ENCODE results near the gene RALY.
"Not testable (repeated sequence)": the region's sequence is repeated elsewhere in the genome, so short reads cannot be mapped to it uniquely, and the experiment has no call there.

RALY gene

DNA sequence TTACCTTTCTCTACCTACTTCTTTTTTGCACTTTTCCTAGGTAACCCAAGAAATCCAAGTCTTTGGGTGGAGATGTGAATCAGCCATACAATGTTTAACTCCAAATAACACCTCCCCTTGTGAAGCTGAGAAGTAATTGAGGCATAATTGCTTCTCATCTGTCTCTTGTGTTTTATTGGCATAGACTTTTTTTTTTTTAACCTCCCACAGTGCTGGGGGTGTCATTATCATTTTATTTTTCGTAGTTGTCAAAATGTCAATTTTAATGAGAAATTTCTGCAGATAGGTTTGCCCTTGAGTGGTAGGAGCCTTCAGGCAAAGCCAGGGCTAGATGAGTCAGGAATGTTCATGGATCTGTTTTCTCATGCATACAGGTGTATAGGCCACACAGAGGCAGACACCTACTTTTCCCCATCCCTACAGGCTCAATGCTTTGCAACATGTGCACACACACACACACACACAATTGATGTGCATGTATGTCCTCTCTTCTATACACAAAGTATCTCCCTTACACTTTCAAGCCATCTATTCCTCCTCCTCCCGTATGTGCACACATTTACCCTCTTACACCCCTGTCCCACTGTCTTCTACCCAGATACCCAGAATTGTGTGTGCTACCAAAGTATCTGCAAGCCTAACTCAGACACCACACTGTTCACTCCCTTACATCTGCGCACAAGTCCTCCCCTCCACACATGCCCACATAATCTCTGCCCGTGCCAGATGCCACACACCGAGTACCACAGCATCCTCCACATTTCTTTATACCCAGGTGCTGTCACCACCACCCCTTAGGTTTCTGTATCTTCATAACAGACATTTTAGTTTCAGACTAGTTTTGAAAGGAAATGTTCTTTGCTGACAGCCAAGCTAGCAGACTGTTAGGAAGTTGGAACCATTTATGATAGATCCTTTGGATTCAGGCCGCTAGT is 22.0 kb downstream of the RALY start:
- DNase-seq (ENCODE audit: low read depth in 1 of 2, low spot score in 1 of 2), result no peak

DNA sequence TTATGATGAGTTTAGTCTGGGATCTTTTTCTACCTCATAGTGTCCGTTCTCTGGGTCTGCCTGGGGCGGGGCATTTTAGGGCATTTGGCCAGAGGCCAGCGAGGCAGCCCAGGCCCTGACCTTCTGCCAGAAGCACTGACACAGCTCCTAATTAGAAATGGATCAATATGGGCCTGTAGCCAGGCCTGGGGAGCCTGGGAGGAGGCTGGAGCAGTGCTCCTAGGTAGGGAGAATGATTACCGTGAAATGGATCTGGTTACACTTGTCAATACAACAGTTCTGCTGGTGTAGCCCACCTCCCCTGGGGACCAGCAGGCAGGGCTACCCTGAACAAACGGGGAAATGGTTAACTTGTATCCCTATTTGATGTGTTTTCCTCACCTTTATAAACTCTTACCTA is 23.0 kb downstream of the RALY start:
- DNase-seq (ENCODE audit: low read depth in 1 of 2, low spot score in 1 of 2), result no peak

DNA sequence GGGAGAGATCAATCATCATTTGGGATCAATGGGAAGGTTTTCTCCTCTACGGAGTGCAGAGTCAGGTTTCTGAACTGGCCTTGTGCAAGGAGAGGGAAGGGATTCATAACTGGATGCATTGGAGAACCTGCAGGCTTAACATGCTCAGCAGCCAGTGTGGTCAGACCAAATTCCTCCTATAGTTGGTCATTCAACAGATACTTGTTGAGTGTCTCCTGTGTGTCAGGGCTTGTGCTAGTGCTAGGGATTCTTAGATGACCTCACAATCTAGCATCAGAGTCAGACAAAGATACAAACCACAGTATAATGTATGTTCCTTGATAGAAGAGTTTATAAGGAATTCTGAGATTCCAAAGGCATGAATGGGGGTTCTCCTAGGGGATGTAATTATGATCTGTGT is 23.9 kb downstream of the RALY start:
- no peak for DNase-seq (ENCODE audit: low read depth in 1 of 2, low spot score in 1 of 2)

DNA sequence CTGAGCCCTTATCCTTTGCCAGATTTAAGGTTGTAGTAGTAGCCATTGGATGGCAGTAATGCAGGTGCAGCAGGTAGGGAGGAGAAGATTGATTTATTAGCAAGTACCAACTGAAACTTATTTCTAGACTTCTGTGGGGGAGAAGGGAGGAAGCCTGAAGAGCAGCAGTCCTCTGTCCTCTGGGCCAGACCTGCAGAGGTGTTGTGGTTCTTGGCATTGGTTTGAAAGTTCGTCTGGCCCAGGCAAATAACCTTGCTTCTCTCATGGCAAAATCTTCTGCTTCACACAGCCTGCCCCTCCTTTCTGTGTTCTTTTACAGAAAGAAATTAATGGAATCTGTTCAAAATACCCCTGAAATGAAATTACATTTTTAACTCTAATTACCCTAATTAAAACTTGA is 24.5 kb downstream of the RALY start:
- DNase-seq (ENCODE audit: low read depth in 1 of 2, low spot score in 1 of 2), result no peak

DNA sequence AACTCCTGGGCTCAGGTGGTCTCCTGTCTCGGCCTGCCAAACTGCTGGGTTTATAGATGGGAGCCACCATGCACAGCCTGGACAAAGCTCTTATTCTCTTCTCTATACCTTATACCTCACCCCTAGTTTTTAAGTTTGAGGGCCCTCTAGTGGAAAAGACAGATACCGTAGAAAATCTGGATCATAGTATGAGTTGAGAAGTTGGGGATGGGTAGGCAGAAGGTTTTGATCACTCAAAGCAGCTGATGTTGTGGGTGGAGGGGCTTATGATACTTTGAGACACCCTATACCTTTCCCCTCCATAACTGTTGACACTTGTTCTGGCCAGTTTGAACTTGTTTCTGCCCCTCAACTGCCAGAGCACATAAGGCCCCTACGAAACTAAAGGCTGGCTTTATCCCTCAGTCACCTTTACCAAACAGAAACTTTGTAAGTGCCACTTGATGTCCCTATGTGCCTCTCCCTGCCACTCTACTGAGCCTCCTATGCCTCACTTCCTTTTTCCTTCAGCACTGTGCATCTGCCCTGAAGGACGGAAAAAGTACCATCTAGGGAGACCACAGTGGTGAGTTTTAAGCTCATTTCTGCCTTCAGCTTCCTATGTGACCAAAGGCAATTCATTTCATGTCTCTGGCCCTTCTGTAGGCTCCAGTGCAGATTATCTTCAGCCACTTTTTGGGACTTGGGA is 28.6 kb downstream of the RALY start:
- DNase-seq (ENCODE audit: low read depth in 1 of 2, low spot score in 1 of 2), result no peak

DNA sequence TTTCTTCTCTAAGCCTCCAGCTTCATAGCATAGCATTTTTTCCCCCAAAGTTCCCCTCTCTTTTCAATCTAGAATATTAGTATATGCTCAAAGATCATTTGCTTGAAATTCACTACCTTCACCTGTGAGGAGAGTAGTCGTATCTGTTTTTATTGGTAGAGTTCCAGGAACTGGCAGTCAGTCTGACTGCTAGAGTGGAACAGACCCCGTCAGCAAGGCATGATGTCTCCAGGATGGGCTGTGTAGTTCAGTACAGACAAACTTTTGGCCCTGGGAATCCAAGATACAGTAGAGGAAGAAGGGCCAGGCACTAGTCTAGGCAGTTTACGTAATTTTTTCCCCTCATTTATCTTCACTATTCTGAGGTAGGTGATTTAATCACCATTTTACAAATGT is 29.1 kb downstream of the RALY start:
- DNase-seq (ENCODE audit: low read depth in 1 of 2, low spot score in 1 of 2), result no peak

DNA sequence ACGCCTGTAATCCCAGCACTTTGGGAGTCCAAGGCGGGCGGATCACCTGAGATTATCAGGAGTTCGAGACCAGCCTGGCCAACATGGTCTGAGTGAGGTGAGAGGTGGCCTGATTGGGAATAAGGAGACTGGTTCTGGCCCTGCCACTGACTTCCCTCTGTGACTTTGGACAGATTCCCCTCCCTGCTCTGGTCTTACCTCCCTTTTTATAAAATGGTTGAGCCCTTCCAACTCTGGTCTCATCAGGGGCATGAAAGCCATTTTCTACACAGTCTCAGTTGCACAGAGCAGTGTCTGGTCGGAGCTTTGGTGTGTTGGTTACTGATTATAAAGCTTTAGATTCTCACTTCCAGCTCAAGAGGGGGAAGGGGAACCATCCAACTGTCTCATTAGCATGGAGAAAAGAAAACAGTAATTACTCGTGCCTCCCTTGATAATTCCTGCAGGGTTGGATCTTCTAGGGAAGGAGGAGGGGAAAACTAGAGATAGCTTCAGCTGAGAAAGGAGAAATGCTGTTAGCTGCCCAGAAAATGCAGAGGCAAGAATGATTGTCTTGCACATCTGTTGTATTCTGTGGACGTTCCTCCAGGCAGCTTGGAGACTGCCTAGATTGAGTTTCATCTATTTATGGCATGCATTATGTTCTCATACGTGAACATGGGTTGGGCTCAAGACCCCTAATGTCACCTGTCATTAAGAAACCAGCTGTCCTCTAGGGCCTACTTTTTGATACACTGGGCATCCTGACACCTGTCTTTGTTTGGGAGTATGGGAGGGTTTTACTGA is 30.4 kb downstream of the RALY start:
- DNase-seq (ENCODE audit: low read depth in 1 of 2, low spot score in 1 of 2), result no peak

DNA sequence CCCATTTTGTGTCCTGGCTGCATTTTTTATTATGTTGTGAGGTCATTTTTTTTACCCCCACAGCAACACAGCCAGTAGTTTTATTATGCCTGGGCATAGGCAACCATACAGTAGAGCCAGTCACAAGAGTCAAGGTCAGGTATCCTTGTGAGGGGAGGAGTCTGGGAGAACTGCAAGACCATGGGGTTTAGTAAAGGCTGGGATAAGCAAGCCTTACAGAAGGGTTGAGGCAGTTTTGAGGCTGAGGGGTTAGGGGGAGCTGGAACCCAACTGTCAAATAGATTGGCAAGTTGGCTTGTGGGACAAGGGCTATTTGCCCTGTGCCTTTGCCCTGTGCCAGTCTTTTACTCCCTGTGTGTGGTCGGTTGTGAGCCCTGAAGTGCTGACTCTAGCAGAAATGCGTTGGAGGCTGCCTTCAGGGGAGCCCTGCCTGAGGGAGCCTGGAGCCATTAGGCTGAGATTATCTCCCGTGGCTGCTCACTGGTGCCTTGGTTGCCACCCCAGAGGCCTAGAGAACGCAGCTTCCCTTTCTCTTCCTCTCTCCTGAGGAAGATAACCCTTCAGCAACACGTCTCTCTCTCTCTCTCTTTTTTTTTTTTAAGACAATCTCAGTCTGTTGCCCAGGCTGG is 31.1 kb downstream of the RALY start:
- DNase-seq (ENCODE audit: low read depth in 1 of 2, low spot score in 1 of 2), result no peak

DNA sequence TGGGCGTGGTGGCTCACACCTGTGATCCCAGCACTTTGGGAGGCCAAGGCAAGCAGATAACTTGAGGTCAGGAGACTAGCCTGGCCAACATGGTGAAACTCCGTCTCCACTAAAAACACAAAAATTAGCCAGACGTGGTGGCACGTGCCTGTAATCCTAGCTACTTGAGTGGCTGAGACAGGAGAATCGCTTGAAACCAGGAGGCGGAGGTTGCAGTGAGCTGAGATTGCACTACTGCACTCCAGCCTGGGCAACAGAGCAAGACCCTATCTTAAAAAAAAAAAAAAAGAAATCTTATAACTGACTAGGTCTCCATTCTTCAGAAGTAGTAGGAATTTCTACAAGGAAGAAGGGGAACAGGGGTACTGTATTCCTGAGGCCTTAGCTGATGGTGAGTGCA is 34.3 kb downstream of the RALY start:
- not testable (repeated sequence) for DNase-seq (ENCODE audit: low read depth in 1 of 2, low spot score in 1 of 2)

DNA sequence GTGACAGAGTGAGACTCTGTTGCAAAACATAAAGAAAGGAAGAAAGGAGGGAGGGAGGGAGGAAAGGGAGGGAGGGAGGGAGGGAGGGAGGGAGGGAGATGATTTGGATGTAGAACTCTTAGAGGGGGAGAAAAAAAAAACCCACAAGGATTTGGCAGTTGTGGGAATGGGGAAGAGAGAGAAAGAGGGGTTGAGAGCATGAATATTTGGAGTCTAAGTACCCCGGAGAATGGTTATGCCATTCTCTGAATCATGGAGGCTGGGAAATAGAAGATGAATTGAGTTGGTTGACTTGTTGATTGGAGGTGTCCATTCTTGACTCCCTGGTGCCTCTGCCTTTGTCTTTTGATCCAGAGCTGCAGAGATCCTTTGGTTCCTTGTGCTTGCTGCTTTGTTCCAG is 35.7 kb downstream of the RALY start:
- no peak for DNase-seq (ENCODE audit: low read depth in 1 of 2, low spot score in 1 of 2)

DNA sequence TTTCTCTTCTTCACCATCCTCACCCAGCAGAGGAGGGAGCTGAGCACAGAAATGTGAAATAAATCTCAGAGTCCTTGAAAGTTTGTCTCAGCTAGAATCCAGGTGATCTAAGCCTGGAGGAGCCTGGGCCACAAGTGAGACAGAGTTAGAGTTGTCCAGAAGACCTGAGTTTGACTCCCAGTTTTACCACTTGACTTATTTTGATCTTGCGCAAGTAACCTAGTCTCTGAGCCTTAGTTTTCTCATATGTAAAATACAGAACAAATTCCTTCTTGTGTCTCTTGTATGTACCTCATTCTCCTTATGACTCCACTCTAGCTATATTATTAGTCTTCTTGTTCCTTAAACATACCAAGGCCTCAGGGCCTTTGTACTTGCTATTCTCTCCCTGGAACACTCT is 36.7 kb downstream of the RALY start:
- no peak for DNase-seq (ENCODE audit: low read depth in 1 of 2, low spot score in 1 of 2)

DNA sequence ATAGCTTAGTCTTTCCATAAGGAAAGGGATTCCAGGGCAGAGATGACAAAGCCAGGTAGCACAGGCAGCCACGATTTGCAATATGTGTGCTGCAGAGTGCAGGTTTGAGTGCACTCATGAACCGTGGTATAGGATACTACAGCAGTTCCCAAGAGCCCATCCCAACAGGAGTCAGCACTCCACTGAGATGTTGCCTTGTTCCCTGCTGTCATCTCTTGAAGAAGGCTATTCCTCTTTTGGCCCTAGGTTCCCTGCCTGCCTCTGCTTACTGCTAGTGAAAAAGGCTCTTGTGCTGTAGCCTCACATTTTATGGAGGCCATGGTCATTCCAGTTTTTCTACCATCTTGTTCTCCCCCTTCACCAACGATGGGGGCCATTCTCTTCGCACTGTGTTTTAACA is 40.2 kb downstream of the RALY start:
- no peak for DNase-seq (ENCODE audit: low read depth in 1 of 2, low spot score in 1 of 2)

DNA sequence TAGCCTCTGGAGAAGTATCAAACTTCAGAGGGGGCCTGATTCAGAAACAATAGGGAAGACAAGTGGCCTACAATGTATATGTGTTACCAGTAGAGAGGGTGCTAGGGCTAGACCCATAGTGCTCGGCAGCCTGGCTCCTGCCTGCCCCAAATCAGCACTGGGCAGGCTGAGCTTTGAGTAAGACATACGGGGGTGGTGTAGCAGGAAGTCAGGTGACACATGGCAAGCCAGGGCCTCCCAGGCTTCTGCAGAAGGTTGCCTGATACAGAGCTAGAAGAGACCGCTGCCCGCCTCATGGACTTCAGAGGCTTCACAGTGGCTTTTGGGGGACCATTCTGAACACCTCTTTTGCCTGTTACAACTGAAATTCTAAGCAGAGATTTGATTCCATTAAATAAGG is 43.4 kb downstream of the RALY start:
- peak; percentile 15 to 22 for DNase-seq (ENCODE audit: low read depth in 1 of 2, low spot score in 1 of 2)

DNA sequence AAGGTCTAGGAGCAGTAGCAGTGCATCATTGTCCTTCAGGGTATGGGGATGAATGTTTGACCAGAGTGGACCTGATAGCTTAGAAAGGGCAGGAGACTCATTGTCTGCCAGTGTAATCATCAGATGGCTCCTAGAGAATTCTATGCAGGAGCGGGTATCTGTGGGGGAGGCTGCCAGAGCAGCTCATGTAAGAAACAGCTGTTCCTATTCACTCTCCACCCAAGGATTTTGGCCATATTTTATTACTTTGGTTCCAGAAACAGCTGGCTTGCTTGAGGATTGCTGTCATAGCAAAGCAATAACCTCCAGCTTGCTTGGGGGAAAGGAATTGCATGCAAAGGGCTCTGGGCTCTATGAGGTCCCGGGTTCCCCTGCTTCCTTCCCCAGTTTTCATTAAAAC is 44.1 kb downstream of the RALY start:
- no peak for DNase-seq (ENCODE audit: low read depth in 1 of 2, low spot score in 1 of 2)

DNA sequence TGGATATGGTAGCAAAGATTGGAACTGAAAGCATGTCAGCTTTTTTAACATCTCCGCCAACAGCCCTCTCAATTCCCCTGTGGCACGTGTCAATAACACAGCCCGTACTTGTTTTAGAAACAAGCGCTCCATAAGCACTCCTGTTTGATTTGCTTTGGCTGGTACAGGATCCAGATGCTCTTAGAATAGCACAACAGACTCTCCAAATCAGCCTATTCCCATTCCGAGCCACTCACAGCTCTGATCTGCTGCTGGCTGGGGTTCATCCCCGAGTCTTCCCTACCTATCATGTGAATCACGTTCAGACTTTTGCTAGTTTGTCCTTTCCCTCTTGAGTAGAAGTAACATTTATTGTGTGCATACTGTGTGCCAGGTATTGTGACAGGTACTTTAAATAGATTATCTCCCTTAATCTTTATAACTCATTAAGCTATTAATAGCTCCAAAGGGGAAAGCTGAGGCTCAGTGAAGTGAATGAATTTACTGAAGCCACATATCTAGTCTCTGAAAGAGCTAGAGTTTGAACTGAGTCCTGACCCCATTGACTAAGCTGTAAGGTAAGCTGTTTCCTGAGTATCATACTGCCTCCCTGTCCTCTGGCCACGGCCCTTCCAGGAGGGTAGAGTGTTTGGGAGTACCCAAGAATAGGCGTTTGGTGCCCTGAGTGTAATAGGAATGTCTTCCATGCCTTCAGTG is 46.7 kb downstream of the RALY start:
- DNase-seq (ENCODE audit: low read depth in 1 of 2, low spot score in 1 of 2), result no peak

DNA sequence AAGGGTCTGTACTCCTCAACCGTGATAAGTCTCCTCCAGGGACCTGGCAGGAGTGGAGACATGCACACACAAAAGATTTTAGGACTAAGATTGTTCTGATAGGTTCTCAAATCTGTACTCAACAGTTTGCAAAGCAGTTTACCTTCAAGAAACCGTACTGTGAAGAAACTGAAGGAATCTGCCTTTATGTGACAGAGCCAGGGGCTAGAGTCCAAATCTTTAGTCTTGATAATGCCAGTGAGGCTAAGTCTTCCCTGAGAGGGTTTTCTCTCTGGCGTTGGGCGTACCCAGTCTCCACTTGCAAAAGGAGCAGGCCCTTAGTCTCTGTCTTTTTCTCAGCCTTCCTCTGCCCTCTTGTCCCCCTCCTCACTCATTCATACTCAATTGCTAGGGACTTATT is 47.5 kb downstream of the RALY start:
- DNase-seq (ENCODE audit: low read depth in 1 of 2, low spot score in 1 of 2), result no peak

DNA sequence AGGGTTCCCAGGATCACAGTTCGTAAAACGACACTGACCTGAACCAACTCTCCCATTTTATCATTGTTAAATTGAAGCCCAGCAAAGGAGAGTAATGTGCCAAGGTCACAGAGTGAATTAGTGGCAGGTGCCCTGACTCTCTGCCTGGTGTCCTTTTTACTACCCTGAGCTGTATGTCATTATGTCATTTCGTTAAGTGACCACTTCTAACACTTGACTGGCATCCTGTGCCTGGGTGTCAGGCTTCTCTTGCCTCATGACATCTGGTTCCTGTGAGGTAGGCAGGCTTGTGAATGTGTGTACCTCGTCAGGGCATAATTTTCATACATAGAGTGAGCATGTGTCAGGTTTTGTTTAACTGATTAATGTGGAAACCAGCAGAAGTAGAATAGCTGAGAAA is 48.6 kb downstream of the RALY start:
- DNase-seq (ENCODE audit: low read depth in 1 of 2, low spot score in 1 of 2), result no peak

DNA sequence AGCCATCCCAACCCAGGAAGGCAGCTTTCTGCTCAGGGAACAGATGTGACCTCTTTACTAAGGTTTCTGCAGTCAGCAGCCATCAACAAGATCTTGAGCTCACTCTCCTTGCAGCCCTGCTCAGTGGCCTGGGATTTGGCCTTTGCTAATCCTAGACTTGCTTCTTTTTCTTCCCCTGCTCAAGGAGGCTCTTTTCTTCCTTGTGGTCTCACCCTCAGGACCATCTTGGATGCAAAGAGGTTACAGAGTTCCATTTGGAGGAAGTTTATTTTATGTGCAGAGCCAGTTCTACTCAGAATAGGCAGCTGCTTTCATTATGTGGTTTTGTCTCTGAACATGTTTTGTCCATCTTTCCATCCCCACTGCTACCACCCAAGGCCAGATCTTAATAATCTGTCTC is 49.3 kb downstream of the RALY start:
- no peak for DNase-seq (ENCODE audit: low read depth in 1 of 2, low spot score in 1 of 2)

DNA sequence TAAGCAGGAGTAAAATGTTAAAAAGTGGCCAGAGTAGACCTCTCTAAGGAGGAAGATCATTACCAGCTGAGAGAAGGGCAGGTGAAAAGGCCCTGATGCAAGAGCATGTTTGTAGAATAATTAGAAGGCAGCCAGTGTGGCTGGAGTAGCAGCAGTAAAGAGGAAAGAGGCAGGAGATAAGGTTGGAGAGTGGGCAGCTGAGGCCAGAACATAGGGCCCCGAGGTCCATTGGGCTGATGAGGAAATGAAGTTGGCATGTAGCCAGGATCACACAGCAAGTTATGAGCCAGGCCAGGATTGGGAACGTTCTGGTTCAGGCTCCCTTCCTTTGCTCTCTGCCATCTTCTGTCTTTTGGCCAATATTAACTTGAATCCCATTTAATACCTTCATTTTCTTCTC is 51.6 kb downstream of the RALY start:
- no peak for DNase-seq (ENCODE audit: low read depth in 1 of 2, low spot score in 1 of 2)

DNA sequence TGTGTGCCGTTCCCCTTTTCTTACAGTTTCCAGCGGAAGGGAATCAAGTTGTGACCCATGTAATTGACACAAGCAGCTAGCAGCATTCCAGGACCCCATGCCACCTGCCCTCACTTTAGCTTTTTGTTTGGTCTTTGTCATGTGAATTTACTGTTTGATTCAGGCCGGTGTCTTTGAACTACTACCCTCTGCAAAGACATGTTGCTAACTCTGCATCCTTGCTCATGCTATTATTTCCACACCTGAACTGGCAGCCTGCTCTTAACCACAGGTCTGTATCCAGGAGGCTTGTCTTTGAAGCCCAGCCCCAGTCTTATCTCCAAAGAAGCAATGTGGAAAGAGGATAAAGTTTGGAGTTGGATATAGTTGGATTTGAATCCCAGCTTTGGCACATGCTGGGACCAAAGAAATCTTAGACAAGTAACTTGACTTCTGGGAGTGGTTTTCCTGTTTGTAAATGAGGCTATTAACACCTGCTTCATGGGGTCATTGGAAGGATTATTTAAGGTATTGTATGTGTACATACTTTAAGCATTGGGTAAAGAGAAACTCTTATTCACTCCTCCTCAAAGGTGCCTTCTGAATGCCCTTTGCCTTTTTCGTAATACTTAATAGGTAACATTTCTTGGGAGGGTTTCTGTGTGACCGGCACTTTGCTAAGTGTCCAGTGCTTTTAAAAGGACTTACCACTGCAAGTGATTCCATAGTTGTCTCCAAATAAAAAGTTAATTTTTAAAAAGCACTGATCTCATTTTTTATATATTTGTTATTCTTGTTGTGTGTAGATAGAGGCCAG is 52.4 kb downstream of the RALY start:
- DNase-seq (ENCODE audit: low read depth in 1 of 2, low spot score in 1 of 2), result no peak

All from activated T-helper 1 cell treated with anti-CD3 and anti-CD28 coated beads, Interleukin-2, amount 50 U/mL, for 16 hours (primary cell).